Stimulated activated CD8-positive, alpha-beta memory T cell treated with anti-CD3 and anti-CD28 coated beads, Interleukin-7, amount 100 ng/mL, for 48 hours (primary cell): ENCODE data around the gene AJM1.

ENCODE experiments used
- DNase-seq, 2 donors: peaks; one replicate each; pipeline ENCODE4 v3.0.0-alpha.2; 2020; ENCODE audit warnings: low read depth in 1 of 2; ENCODE audit errors: extremely low read depth in 1 of 2

Gene AJM1

DNA sequence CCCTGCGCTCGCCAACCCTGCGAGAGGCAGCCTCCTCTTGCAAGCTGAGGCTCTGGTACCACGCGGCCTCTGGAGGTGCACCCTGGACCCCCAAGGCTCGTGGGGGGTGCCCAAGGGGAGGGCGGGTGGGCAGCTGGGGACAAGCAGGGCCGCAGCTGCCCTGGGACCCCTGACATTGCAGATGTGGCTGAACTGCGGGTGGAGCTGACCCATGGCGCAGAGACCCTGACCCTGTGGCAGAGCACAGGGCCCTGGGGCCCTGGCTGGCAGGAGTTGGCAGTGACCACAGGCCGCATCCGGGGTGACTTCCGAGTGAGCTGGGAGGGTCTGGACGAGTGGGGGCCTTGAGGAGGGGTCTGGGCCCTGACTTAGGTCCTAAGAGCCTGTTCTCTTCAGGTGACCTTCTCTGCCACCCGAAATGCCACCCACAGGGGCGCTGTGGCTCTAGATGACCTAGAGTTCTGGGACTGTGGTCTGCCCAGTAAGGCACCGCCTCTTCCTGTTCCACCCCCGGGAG lies 11.4 kb downstream of the AJM1 start:
- no peak for DNase-seq

DNA sequence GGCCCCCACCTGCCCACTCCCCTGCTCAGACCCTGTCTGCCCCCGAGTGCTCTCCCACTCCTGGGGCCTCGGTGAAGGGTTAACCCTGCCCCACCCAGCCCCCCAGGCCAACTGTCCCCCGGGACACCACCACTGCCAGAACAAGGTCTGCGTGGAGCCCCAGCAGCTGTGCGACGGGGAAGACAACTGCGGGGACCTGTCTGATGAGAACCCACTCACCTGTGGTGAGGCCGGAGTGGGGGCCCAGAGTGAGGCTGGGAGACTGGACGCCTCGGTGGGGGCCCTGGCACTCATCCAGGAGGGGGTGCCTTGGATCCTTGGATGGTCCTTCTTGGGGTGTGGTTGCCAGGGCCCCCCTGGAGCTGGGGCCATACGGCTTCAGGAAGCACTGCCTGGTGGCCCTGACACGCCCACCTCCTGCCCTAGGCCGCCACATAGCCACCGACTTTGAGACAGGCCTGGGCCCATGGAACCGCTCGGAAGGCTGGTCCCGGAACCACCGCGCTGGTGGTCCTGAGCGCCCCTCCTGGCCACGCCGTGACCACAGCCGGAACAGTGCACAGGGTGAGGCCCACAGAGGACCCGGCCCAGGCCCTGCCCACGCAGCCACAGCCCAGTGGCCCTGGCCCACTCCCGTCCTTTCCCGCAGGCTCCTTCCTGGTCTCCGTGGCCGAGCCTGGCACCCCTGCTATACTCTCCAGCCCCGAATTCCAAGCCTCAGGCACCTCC lies 12.0 kb downstream of the AJM1 start:
- DNase-seq: no peak

DNA sequence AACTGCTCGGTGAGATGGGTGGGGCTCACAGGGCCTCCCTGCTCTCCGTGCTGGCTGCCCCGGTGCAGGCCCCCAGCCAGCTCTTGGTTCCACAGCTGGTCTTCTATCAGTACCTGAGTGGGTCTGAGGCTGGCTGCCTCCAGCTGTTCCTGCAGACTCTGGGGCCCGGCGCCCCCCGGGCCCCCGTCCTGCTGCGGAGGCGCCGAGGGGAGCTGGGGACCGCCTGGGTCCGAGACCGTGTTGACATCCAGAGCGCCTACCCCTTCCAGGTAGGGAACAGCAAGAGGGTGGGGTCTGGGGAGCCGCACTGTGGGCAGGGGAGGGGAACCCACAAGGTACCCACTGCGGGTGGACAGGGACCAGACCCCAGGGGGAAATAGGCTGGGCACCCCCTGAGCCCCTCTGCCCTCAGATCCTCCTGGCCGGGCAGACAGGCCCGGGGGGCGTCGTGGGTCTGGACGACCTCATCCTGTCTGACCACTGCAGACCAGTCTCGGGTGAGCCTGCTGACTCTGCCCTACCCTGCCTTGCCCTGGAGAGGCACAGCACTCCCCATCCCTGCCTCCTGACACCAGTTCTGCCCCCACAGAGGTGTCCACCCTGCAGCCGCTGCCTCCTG lies 12.7 kb downstream of the AJM1 start:
- no peak for DNase-seq

DNA sequence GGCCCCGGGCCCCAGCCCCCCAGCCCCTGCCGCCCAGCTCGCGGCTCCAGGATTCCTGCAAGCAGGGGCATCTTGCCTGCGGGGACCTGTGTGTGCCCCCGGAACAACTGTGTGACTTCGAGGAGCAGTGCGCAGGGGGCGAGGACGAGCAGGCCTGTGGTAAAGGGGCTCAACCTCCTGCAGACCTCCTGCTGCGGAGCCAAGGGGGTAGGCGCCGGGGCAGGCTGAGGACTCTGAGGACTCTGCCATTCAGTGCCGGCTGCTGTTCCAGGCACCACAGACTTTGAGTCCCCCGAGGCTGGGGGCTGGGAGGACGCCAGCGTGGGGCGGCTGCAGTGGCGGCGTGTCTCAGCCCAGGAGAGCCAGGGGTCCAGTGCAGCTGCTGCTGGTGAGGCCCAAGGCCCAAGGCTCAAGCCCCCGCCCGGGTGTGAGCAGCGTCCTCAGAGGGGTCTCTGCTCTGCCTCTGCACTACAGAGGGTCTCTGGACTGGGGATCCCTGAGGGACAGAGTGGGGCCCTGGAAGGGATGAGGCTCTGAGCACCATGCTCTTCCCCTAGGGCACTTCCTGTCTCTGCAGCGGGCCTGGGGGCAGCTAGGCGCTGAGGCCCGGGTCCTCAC lies 13.3 kb downstream of the AJM1 start:
- DNase-seq: no peak

GRCh38 chr9:136856079-136856476 lies 13.8 kb downstream of the AJM1 start:
- DNase-seq: no peak

GRCh38 chr9:136856541-136857141 lies 14.4 kb downstream of the AJM1 start:
- DNase-seq: no peak

DNA sequence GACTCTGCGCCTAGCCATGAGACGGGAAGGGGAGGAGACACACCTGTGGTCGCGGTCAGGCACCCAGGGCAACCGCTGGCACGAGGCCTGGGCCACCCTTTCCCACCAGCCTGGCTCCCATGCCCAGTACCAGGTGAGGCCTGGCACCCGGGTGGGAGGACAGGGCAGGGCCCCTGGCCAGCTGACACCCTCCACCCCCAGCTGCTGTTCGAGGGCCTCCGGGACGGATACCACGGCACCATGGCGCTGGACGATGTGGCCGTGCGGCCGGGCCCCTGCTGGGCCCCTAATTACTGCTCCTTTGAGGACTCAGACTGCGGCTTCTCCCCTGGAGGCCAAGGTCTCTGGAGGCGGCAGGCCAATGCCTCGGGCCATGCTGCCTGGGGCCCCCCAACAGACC lies 14.9 kb downstream of the AJM1 start:
- no peak for DNase-seq

DNA sequence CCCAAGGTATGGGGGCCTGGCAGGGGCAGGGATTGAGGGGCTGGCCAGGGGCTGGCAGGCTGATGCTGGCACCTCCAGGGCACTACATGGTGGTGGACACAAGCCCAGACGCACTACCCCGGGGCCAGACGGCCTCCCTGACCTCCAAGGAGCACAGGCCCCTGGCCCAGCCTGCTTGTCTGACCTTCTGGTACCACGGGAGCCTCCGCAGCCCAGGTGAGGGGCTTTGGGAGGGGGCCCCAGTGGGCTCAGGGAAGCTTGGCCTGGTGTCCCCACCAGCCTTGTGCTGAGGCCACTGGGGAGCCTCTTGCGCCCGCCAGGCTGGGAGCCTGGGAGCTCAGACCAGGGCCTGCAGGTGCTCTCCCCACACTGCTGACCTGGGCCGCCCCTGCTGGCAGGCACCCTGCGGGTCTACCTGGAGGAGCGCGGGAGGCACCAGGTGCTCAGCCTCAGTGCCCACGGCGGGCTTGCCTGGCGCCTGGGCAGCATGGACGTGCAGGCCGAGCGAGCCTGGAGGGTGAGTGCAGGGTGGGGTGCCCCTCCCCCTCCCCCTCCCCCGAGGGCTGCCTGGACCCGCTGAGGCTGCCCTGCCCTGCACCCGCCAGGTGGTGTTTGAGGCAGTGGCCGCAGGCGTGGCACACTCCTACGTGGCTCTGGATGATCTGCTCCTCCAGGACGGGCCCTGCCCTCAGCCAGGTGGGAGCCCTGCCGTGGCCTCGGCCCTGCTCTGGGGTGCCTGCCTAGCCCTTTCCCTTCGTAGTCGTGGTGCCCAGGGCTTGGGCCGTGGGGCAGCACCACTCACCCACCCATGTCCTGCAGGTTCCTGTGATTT lies 15.5 kb downstream of the AJM1 start:
- DNase-seq: no peak

- no peak for DNase-seq
Observed at GRCh38 chr9:136858452-136858843, 16.2 kb downstream of the AJM1 start.

GRCh38 chr9:136858844-136859757 lies 16.8 kb downstream of the AJM1 start:
- no peak for DNase-seq

GRCh38 chr9:136860529-136860928 lies 18.3 kb downstream of the AJM1 start:
- no peak for DNase-seq

DNA sequence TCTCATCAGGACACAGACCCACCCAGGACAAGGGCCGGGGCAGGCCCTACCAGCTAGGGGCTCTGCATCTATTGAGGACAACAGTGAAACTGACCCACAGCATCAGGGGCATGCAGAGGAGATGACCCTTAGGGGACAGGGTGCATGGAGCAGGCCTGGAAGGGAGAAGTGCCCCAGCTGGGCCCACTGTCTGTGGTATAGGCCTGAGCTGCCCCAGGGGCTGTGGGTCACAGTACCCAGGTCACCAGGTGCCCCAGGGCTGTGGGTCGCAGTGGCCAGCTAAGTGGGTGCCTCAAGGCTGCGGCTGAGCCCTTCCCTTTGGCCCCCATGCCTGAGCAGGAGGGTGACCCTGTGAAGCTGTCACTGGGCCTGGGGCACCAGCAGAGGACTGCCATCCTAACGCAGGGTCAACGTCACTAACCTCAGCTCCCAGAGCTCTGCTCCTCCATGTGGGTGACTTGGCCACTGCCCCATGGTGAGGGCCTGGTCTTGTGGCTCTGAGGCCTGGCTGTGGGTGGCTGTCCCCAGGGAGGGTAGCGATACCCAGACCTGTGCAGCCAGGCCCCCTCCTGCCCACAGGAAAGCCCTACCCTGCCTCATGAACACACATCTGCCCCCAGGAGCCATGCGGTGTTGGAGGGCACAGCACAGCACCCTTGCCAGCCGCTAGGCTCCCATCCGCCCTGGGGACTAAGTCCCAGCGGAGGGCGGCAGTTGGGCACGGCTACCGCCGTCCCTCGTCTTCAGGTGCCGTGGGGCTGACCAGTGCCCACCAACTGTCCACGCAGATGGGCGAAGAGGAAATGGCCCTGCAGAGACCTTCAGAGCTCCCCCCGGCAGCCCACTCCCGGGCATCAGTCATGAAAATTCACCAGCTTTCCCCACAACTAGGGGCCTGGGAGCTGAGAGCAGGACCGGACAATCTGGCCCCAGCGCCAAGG lies 18.9 kb downstream of the AJM1 start:
- DNase-seq: no peak

DNA sequence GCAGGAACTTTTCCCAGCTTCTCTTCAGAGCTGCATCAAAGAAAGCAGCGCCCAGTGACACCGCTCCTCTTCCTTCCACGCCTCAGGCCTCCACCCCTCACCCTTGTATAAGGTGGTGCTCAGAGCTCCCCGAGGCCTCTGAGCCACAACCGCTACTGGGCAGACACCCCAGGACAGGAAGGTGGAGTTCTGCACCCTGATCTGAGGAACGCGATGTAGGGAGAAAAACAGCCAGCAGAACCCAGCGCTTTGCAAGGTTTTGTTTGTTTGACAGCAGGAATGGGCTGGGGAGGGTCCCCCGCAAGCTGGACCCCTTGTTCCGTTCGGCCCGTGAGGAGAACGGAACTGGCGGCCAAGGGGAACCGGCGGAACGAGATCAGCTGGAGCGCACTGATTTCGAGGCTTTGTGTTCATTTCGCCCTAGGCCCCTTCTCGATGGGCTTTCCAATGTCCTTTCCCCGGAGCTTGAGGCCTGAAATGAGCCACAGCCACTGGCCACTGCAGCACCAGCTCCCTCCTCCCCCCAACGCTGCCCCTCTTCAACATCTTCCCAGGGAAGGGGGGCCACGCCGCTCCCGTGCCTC lies 19.7 kb downstream of the AJM1 start:
- no peak for DNase-seq

- no peak for DNase-seq
Observed at GRCh38 chr9:136862849-136863622, 20.8 kb downstream of the AJM1 start.

- DNase-seq: no peak
Observed at GRCh38 chr9:136863623-136864273, 21.5 kb downstream of the AJM1 start.

DNA sequence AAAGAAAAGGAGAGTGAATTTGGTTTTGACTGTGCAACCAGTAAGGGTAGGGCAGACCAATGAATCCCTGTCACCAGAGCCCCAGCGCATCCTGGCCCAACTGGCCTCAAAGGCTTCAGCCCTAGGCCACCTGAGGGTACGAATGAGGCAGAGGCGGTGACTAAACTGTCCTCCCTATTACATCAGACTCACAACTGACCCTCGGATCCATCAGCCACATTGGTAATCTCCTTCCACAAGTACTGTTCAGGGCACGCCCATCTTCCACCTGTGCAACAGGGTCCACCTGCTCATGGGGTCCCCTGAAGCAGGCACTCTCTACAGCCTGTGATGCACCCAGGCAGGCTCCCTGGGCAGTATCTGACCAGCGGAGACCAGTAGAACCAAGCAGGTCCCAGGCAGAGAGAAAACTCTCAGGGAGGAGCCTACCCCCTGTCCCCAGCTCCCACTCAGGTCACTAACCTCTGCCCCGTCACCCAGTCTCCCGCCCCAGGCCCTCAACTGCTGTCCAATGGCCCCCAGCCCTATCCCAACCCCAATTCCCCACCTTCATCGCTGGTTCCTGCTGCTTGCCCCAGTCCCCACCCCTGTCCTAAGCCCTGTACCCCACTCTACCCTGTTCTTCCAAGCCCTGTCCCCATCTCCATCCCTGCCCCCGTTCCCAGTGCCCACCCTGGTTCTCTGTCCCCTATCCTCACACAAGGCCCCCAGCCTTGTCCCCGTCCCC lies 22.9 kb downstream of the AJM1 start:
- DNase-seq: no peak

GRCh38 chr9:136865768-136866103 lies 23.5 kb downstream of the AJM1 start:
- DNase-seq: no peak
